GM12874 (cell line): Measurements from ENCODE around the gene SURF4.

Source experiments
- CTCF ChIP-seq: IDR thresholded peaks from 2 replicates; pipeline ENCODE4 v1.5.1; 2011; ENCODE audit warnings: low read depth, mild to moderate bottlenecking, control low read depth, low read length, moderate library complexity; ENCODE audit not compliant: insufficient read depth

SURF4 gene

GRCh38 chr9:133351908-133352634 lies 23.8 kb downstream of the SURF4 start:
- peak; percentile 79 for TF ChIP-seq CTCF

- TF ChIP-seq CTCF, result no peak
Observed at GRCh38 chr9:133351526-133351907, 24.3 kb downstream of the SURF4 start.

GRCh38 chr9:133349965-133350616 lies 25.8 kb downstream of the SURF4 start:
- TF ChIP-seq CTCF, result no peak

GRCh38 chr9:133348718-133349573 lies 26.9 kb downstream of the SURF4 start:
- no peak for TF ChIP-seq CTCF

- no peak for TF ChIP-seq CTCF
Observed at GRCh38 chr9:133347985-133348717, 27.7 kb downstream of the SURF4 start, which contains the start of the genes MED22 and RPL7A. Gene MED22 (minus strand): TSS chr9:133348131. CDS start chr9:133346662, 1,469 bp downstream. Gene RPL7A (plus strand): TSS chr9:133348218. CDS start chr9:133348244, 26 bp downstream.

- no peak for TF ChIP-seq CTCF
Observed at GRCh38 chr9:133347515-133347984, 28.3 kb downstream of the SURF4 start.
